ENCODE data around the gene EDC3.
"Not testable (repeated sequence)": the region's sequence is repeated elsewhere in the genome, so short reads cannot be mapped to it uniquely, and the experiment has no call there.

The EDC3 gene

GRCh38 chr15:74695597-74696397, at the start of gene EDC3:
Gene EDC3 (minus strand): TSS chr15:74696024. CDS start chr15:74675124, 20,900 bp downstream.
- peak within 1 kb of the TSS; percentile 96 for H3K27ac Mint-ChIP-seq
- H3K36me3 Mint-ChIP-seq: no peaks in the 10 kb centered on the region
- H3K9me3 Mint-ChIP-seq: no peaks in the 10 kb centered on the region
- H3K4me1 Mint-ChIP-seq: peaks cover 17% of the 10 kb centered on the region
- ATAC-seq (ENCODE audit: low read depth) (peak; percentile 91), DNase-seq (ENCODE audit: low spot score in 2 of 2) (peak; percentile 71 to 81)
- H3K4me3 Mint-ChIP-seq: peak within 1 kb of the TSS; percentile 94
- no peaks in the 10 kb centered on the region for H3K27me3 Mint-ChIP-seq

- Mint-ChIP-seq H3K36me3 (peaks cover 3% of the 10 kb centered on the region), H3K27ac (no peak overlapping the region), H3K27me3 (peaks cover 11% of the 10 kb centered on the region), H3K9me3 (peaks cover 9% of the 10 kb centered on the region), H3K4me3 (no peak overlapping the region), H3K4me1 (peaks cover 8% of the 10 kb centered on the region)
- DNase-seq (ENCODE audit: low spot score in 2 of 2) (no peak), ATAC-seq (ENCODE audit: low read depth) (no peak)
Measured at GRCh38 chr15:74742422-74742821, 46.6 kb upstream of the EDC3 start.

- not testable (repeated sequence) for H3K4me1 Mint-ChIP-seq; H3K9me3 Mint-ChIP-seq; DNase-seq (ENCODE audit: low spot score in 2 of 2); ATAC-seq (ENCODE audit: low read depth); H3K27ac Mint-ChIP-seq; H3K36me3 Mint-ChIP-seq; H3K4me3 Mint-ChIP-seq
- peaks cover 20% of the 10 kb centered on the region for H3K27me3 Mint-ChIP-seq
Measured at GRCh38 chr15:74738239-74738638, 42.4 kb upstream of the EDC3 start.

GRCh38 chr15:74735305-74735704, 39.5 kb upstream of the EDC3 start:
- DNase-seq (ENCODE audit: low spot score in 2 of 2) (no peak), ATAC-seq (ENCODE audit: low read depth) (no peak)
- no peaks in the 10 kb centered on the region for H3K36me3 Mint-ChIP-seq
- no peak overlapping the region for H3K4me3 Mint-ChIP-seq
- H3K27ac Mint-ChIP-seq: no peak overlapping the region
- H3K27me3 Mint-ChIP-seq: peaks cover 19% of the 10 kb centered on the region
- peaks cover 4% of the 10 kb centered on the region for H3K9me3 Mint-ChIP-seq
- peaks cover 4% of the 10 kb centered on the region for H3K4me1 Mint-ChIP-seq

DNA sequence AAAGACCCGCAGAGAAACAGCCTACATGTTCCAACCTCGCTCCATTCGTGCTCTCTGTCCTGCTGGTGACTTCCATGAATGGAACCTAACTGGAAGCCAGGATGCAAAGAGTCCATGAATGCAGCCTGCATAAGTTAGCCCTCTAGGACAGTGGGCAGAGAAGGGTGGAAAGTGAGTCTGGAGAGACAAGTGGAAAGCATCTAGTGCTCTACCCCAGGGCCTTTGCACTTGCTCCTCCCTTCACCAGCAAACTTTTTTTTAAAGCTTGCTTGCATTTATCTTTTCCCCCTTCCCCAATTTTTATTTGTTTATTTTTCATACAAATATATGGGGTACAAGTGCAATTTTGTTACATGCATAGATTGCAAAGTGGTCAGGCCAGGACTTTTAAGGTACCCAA, 37.4 kb upstream of the EDC3 start:
- peaks cover 4% of the 10 kb centered on the region for H3K9me3 Mint-ChIP-seq
- ATAC-seq (ENCODE audit: low read depth) (no peak), DNase-seq (ENCODE audit: low spot score in 2 of 2) (no peak)
- H3K4me1 Mint-ChIP-seq: peaks cover 4% of the 10 kb centered on the region
- H3K36me3 Mint-ChIP-seq: no peaks in the 10 kb centered on the region
- no peak overlapping the region for H3K4me3 Mint-ChIP-seq
- peaks cover 25% of the 10 kb centered on the region for H3K27me3 Mint-ChIP-seq
- no peak overlapping the region for H3K27ac Mint-ChIP-seq

- H3K36me3 Mint-ChIP-seq: no peaks in the 10 kb centered on the region
- H3K4me1 Mint-ChIP-seq: no peaks in the 10 kb centered on the region
- no peak for DNase-seq (ENCODE audit: low spot score in 2 of 2)
- no peak for ATAC-seq (ENCODE audit: low read depth)
- no peak overlapping the region for H3K27ac Mint-ChIP-seq
- peaks cover 26% of the 10 kb centered on the region for H3K27me3 Mint-ChIP-seq
- H3K9me3 Mint-ChIP-seq: no peaks in the 10 kb centered on the region
- no peak overlapping the region for H3K4me3 Mint-ChIP-seq
Measured at GRCh38 chr15:74732846-74733245, 37.0 kb upstream of the EDC3 start.

GRCh38 chr15:74730619-74731316, 34.9 kb upstream of the EDC3 start:
- Mint-ChIP-seq H3K36me3 (no peaks in the 10 kb centered on the region), H3K4me3 (no peak overlapping the region), H3K27ac (no peak overlapping the region), H3K4me1 (peaks cover 6% of the 10 kb centered on the region), H3K27me3 (peaks cover 34% of the 10 kb centered on the region), H3K9me3 (no peaks in the 10 kb centered on the region)
- no peak for DNase-seq (ENCODE audit: low spot score in 2 of 2)
- ATAC-seq (ENCODE audit: low read depth): no peak

DNA sequence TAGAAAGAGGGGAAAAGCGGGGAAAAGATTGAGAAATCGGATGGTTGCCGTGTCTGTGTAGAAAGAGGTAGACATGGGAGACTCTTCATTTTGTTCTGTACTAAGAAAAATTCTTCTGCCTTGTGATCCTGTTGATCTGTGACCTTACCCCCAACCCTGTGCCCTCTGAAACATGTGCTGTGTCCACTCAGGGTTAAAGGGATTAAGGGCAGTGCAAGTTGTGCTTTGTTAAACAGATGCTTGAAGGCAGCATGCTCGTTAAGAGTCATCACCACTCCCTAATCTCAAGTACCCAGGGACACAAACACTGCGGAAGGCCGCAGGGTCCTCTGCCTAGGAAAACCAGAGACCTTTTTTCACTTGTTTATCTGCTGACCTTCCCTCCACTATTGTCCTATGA, 33.5 kb upstream of the EDC3 start:
- not testable (repeated sequence) for H3K36me3 Mint-ChIP-seq, H3K27ac Mint-ChIP-seq

DNA sequence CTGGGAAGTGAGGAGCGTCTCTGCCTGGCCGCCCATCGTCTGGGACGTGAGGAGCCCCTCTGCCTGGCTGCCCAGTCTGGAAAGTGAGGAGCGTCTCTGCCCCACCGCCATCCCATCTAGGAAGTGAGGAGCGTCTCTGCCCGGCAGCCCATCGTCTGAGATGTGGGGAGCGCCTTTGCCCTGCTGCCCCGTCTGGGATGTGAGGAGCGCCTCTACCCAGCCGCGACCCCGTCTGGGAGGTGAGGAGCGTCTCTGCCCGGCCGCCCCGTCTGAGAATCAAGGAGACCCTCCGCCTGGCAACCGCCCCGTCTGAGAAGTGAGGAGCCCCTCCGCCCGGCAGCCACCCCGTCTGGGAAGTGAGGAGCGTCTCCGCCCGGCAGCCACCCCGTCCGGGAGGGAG, 32.9 kb upstream of the EDC3 start:
- not testable (repeated sequence) for DNase-seq (ENCODE audit: low spot score in 2 of 2); H3K4me3 Mint-ChIP-seq; H3K9me3 Mint-ChIP-seq; ATAC-seq (ENCODE audit: low read depth); H3K27ac Mint-ChIP-seq; H3K36me3 Mint-ChIP-seq; H3K4me1 Mint-ChIP-seq
- peaks cover 32% of the 10 kb centered on the region for H3K27me3 Mint-ChIP-seq

More for the DNA sequence above, 33.5 kb upstream of the EDC3 start:
- H3K4me3 Mint-ChIP-seq; ATAC-seq (ENCODE audit: low read depth); H3K4me1 Mint-ChIP-seq; DNase-seq (ENCODE audit: low spot score in 2 of 2); H3K9me3 Mint-ChIP-seq: not testable (repeated sequence)
- H3K27me3 Mint-ChIP-seq: peaks cover 38% of the 10 kb centered on the region

- no peak overlapping the region for H3K27ac Mint-ChIP-seq
- no peak for DNase-seq (ENCODE audit: low spot score in 2 of 2)
- peaks cover 10% of the 10 kb centered on the region for H3K4me1 Mint-ChIP-seq
- H3K4me3 Mint-ChIP-seq: no peak overlapping the region
- H3K36me3 Mint-ChIP-seq: no peaks in the 10 kb centered on the region
- ATAC-seq (ENCODE audit: low read depth): no peak
- H3K27me3 Mint-ChIP-seq: peaks cover 30% of the 10 kb centered on the region
- H3K9me3 Mint-ChIP-seq: no peaks in the 10 kb centered on the region
Measured at GRCh38 chr15:74727727-74728126, 31.9 kb upstream of the EDC3 start.

- Mint-ChIP-seq H3K4me1 (peaks cover 10% of the 10 kb centered on the region), H3K4me3 (peak overlapping the region; percentile 81), H3K9me3 (no peaks in the 10 kb centered on the region), H3K27ac (no peak overlapping the region), H3K27me3 (peaks cover 31% of the 10 kb centered on the region), H3K36me3 (no peaks in the 10 kb centered on the region)
- no peak for DNase-seq (ENCODE audit: low spot score in 2 of 2)
- no peak for ATAC-seq (ENCODE audit: low read depth)
Measured at GRCh38 chr15:74726774-74727164, 30.9 kb upstream of the EDC3 start.

DNA sequence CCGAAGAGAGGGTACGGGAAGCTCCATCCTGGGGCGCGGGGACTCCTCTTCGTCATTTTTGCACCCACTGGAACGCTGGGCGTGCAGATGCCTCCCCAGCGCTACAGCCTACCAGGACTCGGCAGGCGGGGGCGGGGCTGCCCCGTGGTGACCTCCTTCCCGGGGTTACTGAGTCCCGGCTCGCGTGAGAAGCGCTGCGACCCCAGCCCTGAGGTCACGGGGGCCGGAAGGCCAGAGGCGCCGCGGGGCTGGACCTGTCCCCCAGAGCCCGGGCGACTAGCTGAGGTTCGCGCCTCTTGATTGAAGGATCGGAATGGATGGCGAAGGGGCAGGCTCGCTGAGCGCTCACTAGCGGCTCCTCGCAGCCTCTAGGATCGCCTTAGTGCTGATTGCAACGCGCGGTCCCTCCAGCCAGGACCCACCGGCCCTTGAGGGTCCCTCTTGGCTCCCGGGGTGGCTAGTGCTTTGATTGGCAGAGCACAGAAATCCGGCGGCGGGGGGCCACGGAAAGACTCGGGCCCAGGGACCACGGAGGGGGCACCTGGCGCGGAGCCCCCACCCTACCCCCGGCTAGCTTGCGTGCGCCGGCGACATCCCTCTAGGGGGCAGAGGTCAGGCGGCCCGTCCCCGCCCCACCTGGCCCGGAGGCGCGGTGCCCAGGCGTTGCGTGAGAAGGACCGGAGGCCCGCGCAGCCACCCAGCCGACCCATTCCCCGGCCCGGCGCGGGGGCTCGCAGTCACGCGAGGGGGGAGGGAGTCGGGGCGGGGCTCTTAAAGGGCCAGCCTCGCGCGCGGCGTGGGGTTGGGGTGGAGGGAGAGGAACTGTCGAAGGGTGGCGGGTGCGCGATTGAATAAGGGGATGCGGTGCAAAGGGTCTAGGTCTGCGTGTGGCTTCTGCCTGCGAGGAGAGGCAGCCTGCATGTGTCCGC, 30.3 kb upstream of the EDC3 start:
- Mint-ChIP-seq H3K27me3 (peaks cover 29% of the 10 kb centered on the region), H3K4me3 (peak overlapping the region; percentile 81), H3K9me3 (no peaks in the 10 kb centered on the region), H3K27ac (no peak overlapping the region), H3K36me3 (no peaks in the 10 kb centered on the region), H3K4me1 (peaks cover 10% of the 10 kb centered on the region)
- DNase-seq (ENCODE audit: low spot score in 2 of 2) (peak; percentile 16 to 46), ATAC-seq (ENCODE audit: low read depth) (peak; percentile 62)

DNA sequence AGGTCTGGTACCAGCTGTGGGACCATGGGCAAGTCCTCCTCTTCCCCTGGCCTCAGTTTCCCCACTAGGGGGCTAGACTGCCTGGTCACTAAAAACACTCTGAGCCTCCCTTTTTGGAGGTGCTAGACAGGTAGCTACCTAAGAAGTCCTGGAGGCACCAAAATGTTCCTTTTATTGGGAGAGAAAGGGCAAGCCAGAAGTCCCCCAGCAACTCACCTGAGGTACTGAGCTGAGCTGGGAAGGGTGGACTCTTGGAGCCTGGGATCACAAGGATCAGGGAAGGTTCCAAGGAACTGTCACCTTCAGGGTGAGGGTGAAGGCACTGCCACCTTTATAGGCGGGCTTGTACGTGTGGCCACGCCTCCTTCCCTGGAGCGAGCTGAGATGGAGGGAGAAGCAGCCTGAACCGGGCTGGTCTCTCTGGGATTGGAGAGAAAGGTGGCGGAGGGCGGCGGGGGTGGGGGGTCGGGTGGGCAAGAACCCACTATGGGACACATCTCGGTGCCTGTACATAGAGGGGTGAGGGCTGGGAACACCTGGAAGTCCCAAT, 29.5 kb upstream of the EDC3 start, which contains the start of gene CYP1A1:
Gene CYP1A1, minus strand, starts transcription at position 304 of the 550 bp plus-strand sequence. CDS start 2,431 bp downstream, outside the sequence.
- ATAC-seq (ENCODE audit: low read depth) (peak; percentile 27), DNase-seq (ENCODE audit: low spot score in 2 of 2) (no peak)
- H3K4me3 Mint-ChIP-seq: peak within 1 kb of the TSS; percentile 81
- peaks cover 10% of the 10 kb centered on the region for H3K4me1 Mint-ChIP-seq
- no peak within 1 kb of the TSS for H3K27ac Mint-ChIP-seq
- no peaks in the 10 kb centered on the region for H3K36me3 Mint-ChIP-seq
- H3K27me3 Mint-ChIP-seq: peaks cover 25% of the 10 kb centered on the region
- H3K9me3 Mint-ChIP-seq: no peaks in the 10 kb centered on the region
